Measurements from ENCODE around the gene PDIA2.

GRCh38 chr16:265002-265529 lies 17.9 kb upstream of the PDIA2 start:
- TF ChIP-seq CTCF (IDR thresholded peaks at IDR 0.05; ENCODE audit: extremely low read depth in 1 of 2, insufficient read depth in 1 of 2, low read depth in 1 of 2, low read length in 2 of 2), result no peak
- TF ChIP-seq POLR2A (IDR thresholded peaks at IDR 0.05; ENCODE audit: low read depth, low read length), result no peak
- TF ChIP-seq POLR2AphosphoS5 (IDR thresholded peaks at IDR 0.05; ENCODE audit: insufficient read depth, low read depth, low read length), result no peak
